ENCODE data around the gene PLEKHG4.

DNA sequence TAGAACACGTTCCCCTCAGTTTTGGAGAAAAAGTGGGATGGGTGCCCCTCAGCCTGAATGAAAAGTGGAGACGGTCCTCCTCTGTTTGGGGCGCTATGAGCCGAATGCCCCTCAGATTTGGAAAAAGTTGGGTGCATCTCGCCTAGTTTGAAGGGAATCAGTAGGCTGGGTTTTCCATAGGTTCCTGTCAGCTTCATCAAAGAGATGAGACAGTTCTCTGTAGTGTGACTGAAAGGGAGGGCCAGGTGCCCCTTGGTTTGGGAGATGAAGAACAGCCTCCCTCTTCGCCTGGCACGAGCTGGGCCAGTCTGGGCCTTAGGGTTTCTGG, 31.3 kb upstream of the PLEKHG4 start:
- TF ChIP-seq, protein P1, sequence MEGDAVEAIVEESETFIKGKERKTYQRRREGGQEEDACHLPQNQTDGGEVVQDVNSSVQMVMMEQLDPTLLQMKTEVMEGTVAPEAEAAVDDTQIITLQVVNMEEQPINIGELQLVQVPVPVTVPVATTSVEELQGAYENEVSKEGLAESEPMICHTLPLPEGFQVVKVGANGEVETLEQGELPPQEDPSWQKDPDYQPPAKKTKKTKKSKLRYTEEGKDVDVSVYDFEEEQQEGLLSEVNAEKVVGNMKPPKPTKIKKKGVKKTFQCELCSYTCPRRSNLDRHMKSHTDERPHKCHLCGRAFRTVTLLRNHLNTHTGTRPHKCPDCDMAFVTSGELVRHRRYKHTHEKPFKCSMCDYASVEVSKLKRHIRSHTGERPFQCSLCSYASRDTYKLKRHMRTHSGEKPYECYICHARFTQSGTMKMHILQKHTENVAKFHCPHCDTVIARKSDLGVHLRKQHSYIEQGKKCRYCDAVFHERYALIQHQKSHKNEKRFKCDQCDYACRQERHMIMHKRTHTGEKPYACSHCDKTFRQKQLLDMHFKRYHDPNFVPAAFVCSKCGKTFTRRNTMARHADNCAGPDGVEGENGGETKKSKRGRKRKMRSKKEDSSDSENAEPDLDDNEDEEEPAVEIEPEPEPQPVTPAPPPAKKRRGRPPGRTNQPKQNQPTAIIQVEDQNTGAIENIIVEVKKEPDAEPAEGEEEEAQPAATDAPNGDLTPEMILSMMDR (IDR thresholded peaks at IDR 0.05) = no peak
- TF ChIP-seq POLR2AphosphoS5 (IDR thresholded peaks at IDR 0.05) = no peak

All from gastroesophageal sphincter (tissue), 3 donors.